Islet precursor cell (in vitro differentiated cells): ENCODE data around the gene SKIDA1.

Experiments
- DNase-seq: peaks from one replicate; pipeline ENCODE4 v3.0.0-alpha.2; 2018

SKIDA1 gene

DNA sequence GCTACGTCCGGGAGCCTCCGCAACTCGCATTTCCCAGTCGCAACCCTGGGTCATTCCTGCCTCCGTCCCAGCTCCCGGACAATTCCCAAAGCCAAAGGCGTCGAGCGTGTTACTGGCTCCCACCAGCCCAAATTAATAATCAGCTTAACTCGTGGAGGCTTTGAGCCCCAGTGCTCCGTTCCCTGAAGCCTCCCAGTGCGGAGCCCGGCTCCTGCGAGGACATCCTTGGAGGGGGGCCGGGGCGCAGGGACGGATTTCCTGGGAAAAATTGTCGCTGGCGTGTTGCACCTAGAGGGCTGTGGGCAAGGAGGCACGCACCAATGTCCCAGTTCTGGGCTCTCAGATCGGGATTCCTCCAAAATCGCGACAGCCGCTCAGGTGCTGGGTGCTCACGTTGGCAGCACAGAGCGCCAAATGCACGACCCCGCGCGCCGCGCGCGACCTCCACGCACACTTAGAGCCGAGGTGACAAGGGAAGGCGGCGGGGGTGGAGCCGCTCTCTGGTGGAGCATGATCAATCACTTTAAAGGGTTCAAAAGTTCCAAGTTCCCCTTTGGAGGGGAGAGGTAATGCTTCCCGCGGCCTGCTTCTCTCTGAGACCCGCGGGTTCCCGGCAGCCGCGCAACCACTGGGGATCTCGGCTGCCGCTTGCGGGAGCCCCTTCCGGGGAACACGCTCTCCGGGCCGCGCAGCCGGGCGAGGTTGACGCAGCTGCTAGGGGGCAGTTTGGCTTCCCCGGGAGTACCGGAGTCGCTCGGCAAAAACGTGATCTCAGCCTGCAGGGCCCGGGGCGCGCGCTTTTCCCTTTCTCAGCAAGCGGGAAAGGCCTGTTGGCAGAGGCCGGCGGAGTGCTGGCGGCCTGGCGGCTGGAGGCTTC lies 25.5 kb downstream of the SKIDA1 start:
- DNase-seq, result peak; percentile 86

- no peak for DNase-seq
These were observed 26.5 kb downstream of the SKIDA1 start for GRCh38 chr10:21498986-21499385.

DNA sequence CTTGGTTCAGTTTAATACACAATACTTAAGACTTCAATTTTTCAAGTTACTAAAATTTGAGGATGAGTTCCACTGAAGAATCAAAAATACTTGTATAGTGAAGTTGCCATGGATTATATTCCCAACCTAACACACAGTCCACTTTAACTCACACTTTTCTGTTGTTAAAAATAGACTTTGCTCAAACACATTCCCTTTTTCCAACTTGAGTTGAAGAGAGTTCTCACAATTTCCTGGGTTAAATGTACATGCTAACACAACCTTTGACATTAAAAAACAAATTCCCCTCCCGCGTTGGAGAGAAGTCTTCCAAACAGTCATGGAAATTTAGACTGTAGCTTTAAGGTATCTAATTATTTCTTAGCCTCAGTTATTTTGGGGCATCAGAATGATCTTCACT lies 27.1 kb downstream of the SKIDA1 start:
- no peak for DNase-seq

- DNase-seq, result peak; percentile 91
These were observed 28.2 kb downstream of the SKIDA1 start for GRCh38 chr10:21497177-21497807.

- DNase-seq, result peak; percentile 82
These were observed 28.9 kb downstream of the SKIDA1 start for GRCh38 chr10:21496343-21497176.

- DNase-seq, result peak; percentile 93
These were observed 29.6 kb downstream of the SKIDA1 start for GRCh38 chr10:21495752-21496342.

GRCh38 chr10:21495002-21495751 lies 30.3 kb downstream of the SKIDA1 start:
- no peak for DNase-seq

GRCh38 chr10:21494191-21495001 lies 31.1 kb downstream of the SKIDA1 start:
- DNase-seq, result peak; percentile 69

- no peak for DNase-seq
These were observed 31.7 kb downstream of the SKIDA1 start for GRCh38 chr10:21493784-21494183.

GRCh38 chr10:21492421-21492820 lies 33.1 kb downstream of the SKIDA1 start:
- DNase-seq, result no peak

GRCh38 chr10:21490711-21491105 lies 34.8 kb downstream of the SKIDA1 start:
- DNase-seq, result no peak

GRCh38 chr10:21490028-21490710 lies 35.3 kb downstream of the SKIDA1 start:
- no peak for DNase-seq

DNA sequence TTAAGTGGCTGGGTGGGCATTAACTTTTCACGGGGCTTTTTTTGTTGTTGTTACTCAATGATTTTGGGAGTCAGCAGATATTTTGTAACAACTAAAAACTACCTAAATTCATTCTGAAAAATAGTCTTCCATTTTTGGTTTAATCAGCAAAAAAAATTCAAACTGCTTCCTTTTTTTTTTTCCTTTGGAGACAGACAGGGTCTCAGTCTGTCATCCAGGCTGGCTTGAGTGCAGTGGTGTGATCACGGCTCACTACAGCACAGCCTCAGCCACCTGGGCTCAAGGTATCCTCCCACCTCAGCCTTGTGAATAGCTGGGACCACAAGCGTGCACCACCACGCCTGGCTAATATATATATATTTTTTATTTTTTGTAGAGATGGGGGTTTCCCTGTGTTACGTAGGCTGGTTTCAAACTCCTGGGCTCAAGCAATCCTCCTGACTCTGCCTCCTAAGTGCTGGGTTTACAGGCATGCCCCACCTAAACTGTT lies 36.5 kb downstream of the SKIDA1 start:
- DNase-seq, result no peak

- DNase-seq, result peak; percentile 11
These were observed 37.1 kb downstream of the SKIDA1 start for GRCh38 chr10:21488246-21488956.

DNA sequence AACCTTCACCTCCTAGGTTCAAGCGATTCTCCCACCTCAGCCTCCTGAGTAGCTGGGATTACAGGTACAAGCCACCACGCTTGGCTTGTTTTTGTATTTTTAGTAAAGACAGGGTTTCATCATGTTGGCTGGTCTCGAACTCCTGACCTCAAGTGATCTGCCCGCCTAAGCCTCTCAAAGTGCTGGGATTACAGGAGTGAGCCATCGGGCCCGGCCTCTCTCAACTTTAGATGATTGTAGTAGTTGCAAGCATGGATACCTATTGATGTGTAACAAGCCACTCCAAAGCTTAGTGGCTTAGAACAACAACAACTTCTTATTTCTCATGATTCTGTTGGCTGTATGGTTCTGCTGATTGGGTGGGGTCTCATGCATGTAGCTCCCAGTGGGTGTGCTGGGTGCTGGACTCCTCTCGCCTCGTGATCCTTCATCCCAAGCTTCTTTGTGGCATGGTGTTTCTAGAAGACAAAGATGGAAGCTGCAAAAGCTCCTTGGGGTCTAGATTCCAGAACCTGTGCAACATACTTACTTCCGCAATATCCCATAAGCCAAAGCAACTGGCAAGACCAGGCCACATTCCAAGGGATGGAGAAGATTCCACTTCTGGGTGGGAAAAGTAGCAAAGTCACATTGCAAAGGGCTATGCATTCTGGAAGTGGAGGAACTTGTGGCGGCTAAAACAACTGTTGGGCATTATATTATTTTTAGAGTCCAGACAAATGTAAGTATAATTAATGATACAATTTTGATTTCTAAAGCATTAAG lies 37.9 kb downstream of the SKIDA1 start:
- peak; percentile 34 for DNase-seq

DNA sequence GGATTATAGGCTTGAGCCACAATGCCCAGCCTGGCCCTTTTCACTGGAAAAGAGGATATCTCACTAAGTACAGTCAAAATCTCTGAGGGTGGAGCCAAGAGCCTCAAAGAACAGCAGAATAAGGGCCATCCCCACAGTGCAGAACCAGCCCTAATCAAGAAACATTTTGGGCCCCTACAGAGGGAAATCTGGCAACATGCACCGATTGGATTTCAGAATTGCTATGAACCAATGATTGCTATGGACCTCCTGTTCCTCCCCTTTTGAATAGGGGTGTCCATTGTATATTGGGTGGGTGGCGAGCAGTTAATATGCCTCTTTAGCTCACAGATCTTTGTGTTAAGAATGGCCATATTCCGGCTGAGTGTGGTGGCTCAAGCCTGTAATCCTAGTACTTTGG lies 42.7 kb downstream of the SKIDA1 start:
- DNase-seq, result peak; percentile 18

DNA sequence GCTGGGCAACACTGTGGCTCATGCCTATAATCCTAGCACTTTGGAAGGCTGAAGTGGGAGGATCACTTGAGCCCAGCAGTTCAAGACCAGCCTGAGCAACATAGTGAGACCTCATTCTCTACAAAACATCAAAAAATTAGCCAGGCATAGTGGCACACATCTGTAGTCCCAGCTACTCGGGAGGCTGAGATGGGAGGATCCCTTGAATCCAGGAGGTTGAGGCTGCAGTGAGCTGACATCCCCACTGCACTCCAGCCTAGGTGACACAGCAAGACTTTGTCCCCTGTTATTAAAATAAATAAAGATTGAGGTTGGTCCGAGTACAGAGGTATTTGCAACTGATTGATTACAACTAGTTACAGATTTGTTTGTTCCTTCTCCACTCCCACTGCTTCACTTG lies 44.1 kb downstream of the SKIDA1 start:
- DNase-seq, result peak; percentile 5

GRCh38 chr10:21479570-21480315 lies 45.7 kb downstream of the SKIDA1 start:
- peak; percentile 42 for DNase-seq
